T-cell (primary cell): ENCODE measurements around the gene ANO10. TPM values are rescaled to one million over a fixed set of nuclear protein-coding genes. Genes with fewer than 3 reads are reported as not detected.
"Not testable (repeated sequence)": the region's sequence is repeated elsewhere in the genome, so short reads cannot be mapped to it uniquely, and the experiment has no call there.

ENCODE experiments used
- ATAC-seq, 4 experiments: fragments of 200-7000 bp in 3 of 4; fragments of 150-1000 bp in 1 of 4; cut with Tn5 transposase; replicated peaks in 1 of 4; 1 replicate in 3 of 4; 2 replicates in 1 of 4; pipeline ENCODE4 v1.10.0; 2021; ENCODE audit warnings: moderate library complexity in 3 of 4, mild to moderate bottlenecking in 2 of 4, moderate number of reproducible peaks in 1 of 4
- CTCF ChIA-PET, 2 donors: fragments of 300-600 bp; sonication (Branson Sonifier 250); formaldehyde crosslinking; loops; one replicate each; lab custom pipeline; 2022; ENCODE audit warnings: antibody characterized with exemption in 2 of 2; lab: Charles Lee
- POLR2A ChIA-PET, 2 donors: fragments of 300-600 bp; sonication (Branson Sonifier 250); formaldehyde crosslinking; loops; one replicate each; lab custom pipeline; 2022; ENCODE audit warnings: antibody characterized with exemption in 2 of 2; lab: Charles Lee
- DNase-seq, 35 experiments: peaks; one replicate each; pipeline versions ENCODE4 v3.0.0 to v3.0.0-alpha.2; 2013 to 2023
- H3K27ac ChIP-seq: one replicate; pipeline ENCODE4 v1.5.1; 2013; ENCODE audit warnings: low read length
- H3K27me3 ChIP-seq, 2 experiments: replicated peaks in 1 of 2; 1 replicate in 1 of 2; 2 replicates in 1 of 2; pipeline versions ENCODE4 v1.6.1 to v1.7.0; 2013; ENCODE audit warnings: low read length in 1 of 2, mixed read lengths in 1 of 2; ENCODE audit not compliant: control insufficient read depth in 2 of 2, insufficient read depth in 2 of 2; ENCODE audit errors: extremely low read depth in 1 of 2
- H3K36me3 ChIP-seq, 2 donors: 1 replicate in 1 of 2; 2 replicates in 1 of 2; pipeline versions ENCODE4 v1.6.1 to v1.7.0; 2013; ENCODE audit warnings: low read length in 1 of 2; ENCODE audit not compliant: control insufficient read depth in 2 of 2, insufficient read depth in 1 of 2; ENCODE audit errors: extremely low read depth in 1 of 2
- H3K4me1 ChIP-seq, 2 experiments: 1 replicate in 1 of 2; 2 replicates in 1 of 2; pipeline versions ENCODE4 v1.6.1 to v1.7.0; 2013; ENCODE audit warnings: low read length in 2 of 2, mixed read lengths in 1 of 2; ENCODE audit not compliant: insufficient read depth in 2 of 2, control insufficient read depth in 1 of 2; ENCODE audit errors: extremely low read depth in 1 of 2
- H3K4me3 ChIP-seq, 2 donors: 1 replicate in 1 of 2; 2 replicates in 1 of 2; pipeline versions ENCODE4 v1.5.1 to v1.7.0; 2013; ENCODE audit warnings: mild to moderate bottlenecking in 2 of 2, low read length in 1 of 2, moderate library complexity in 1 of 2; ENCODE audit not compliant: control insufficient read depth in 1 of 2; ENCODE audit errors: extremely low read depth in 1 of 2
- H3K9me3 ChIP-seq: 2 replicates; pipeline ENCODE4 v1.7.0; 2013
- H3K27ac Mint-ChIP-seq, 2 donors: one replicate each; pipeline ENCODE4 v1.8.0; 2020 to 2021; ENCODE audit warnings: mild to moderate bottlenecking in 2 of 2, mixed read lengths in 2 of 2
- H3K27me3 Mint-ChIP-seq, 2 donors: one replicate each; pipeline ENCODE4 v1.8.0; 2021 to 2022; ENCODE audit warnings: mixed read lengths in 2 of 2
- H3K36me3 Mint-ChIP-seq: one replicate; pipeline ENCODE4 v1.8.0; 2021; ENCODE audit warnings: mixed read lengths
- H3K4me1 Mint-ChIP-seq, 3 donors: one replicate each; pipeline ENCODE4 v1.8.0; 2020 to 2022; ENCODE audit warnings: mixed read lengths in 3 of 3, mild to moderate bottlenecking in 1 of 3
- H3K4me3 Mint-ChIP-seq, 3 donors: one replicate each; pipeline ENCODE4 v1.8.0; 2020 to 2022; ENCODE audit warnings: mild to moderate bottlenecking in 3 of 3, mixed read lengths in 3 of 3, moderate library complexity in 3 of 3
- H3K9me3 Mint-ChIP-seq, 3 donors: one replicate each; pipeline ENCODE4 v1.8.0; 2020 to 2022; ENCODE audit warnings: mixed read lengths in 3 of 3
- WGBS: methylation state at CpG from one replicate; pipeline ENCODE4 v1.1.5; 2013; ENCODE audit warnings: missing lambda C conversion rate; ENCODE audit not compliant: insufficient coverage; 5-methylcytosine and 5-hydroxymethylcytosine counted together
- total RNA-seq, 35 experiments: library from RNA in 6 of 35; stranded (reverse) in 6 of 35; fragments of 120-200 nt in 1 of 35; gene quantifications; one replicate each; pipeline versions ENCODE4 v1.2.1 to v1.2.4 and lab custom pipeline; 2013 to 2026

Gene ANO10
- total RNA-seq, 5 donors from 2014 or later (not counting 1 experiment from before 2014, with no cell fraction given) = 8.4 to 12.3 (median 9.4) TPM

GRCh38 chr3:43503067-43503728 is 118.6 kb downstream of the ANO10 start:
- Mint-ChIP-seq H3K4me3 (no peak overlapping the region), H3K27ac (peak overlapping the region in 1 of 2 donors; percentile 56), H3K4me1 (peaks cover 48 to 56% (median 54%) of the 10 kb centered on the region in 3 donors), H3K36me3 (no peaks in the 10 kb centered on the region), H3K9me3 (no peaks in the 10 kb centered on the region), H3K27me3 (no peaks in the 10 kb centered on the region)
- Histone ChIP-seq H3K27ac (no peak overlapping the region), H3K4me1 (peaks cover 13 to 31% of the 10 kb centered on the region in 2 experiments), H3K36me3 (no peaks in the 10 kb centered on the region), H3K27me3 (no peaks in the 10 kb centered on the region), H3K9me3 (no peaks in the 10 kb centered on the region), H3K4me3 (no peak overlapping the region)
- ATAC-seq (peak; percentile 57 to 60 (median 58)), DNase-seq (peak in 1 of 35 experiments; percentile 68)
- no CpG with 5 or more reads among the region's 2 CpGs for WGBS
- CTCF ChIA-PET = interaction anchor here (0.6 to 4.8 kb wide), 16 partner anchors 28 to 542 kb away, joined by 3 to 51 read pairs (median 5); partner anchors contain the start of gene SNRK (in 1 of the 2)
- POLR2A ChIA-PET = no interaction called here

GRCh38 chr3:43499256-43499655 is 122.6 kb downstream of the ANO10 start:
- ATAC-seq = peak in 3 of 4 experiments; percentile 39 to 48 (median 45)
- Mint-ChIP-seq H3K36me3 (no peaks in the 10 kb centered on the region), H3K9me3 (no peaks in the 10 kb centered on the region), H3K27me3 (no peaks in the 10 kb centered on the region), H3K4me1 (peaks cover 52 to 64% (median 60%) of the 10 kb centered on the region in 3 donors), H3K27ac (peak overlapping the region; percentile 14 to 59), H3K4me3 (peak overlapping the region in 1 of 3 donors; percentile 15)
- DNase-seq = no peak
- POLR2A ChIA-PET = no interaction called here
- H3K27me3 ChIP-seq = no peaks in the 10 kb centered on the region
- peaks cover 13 to 31% of the 10 kb centered on the region in 2 experiments for H3K4me1 ChIP-seq
- CTCF ChIA-PET = no interaction called here
- H3K27ac ChIP-seq = no peak overlapping the region
- H3K4me3 ChIP-seq = no peak overlapping the region
- H3K36me3 ChIP-seq = no peaks in the 10 kb centered on the region
- no CpG with 5 or more reads among the region's 1 CpG for WGBS
- no peaks in the 10 kb centered on the region for H3K9me3 ChIP-seq

DNA sequence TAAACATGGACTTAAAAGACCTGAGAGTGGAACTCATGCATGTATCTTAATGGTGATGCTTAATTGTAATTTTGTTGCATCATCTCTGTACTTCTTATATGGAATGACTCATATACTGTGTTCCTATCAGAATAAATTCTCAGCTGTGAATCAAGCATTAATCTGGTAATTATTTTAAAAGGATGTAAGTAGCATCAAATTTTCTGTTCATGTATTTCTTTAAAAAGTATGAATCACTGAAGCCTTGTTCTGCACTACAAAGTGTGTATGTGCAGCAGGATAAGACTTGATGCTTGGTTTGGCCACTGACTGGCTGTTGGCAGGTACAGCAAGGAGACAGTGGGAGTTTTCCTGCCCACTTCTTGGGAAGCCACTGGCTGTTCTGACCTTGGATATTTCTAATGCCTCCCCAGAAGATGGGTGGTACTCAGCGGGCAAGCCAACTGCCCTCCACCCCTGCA is 123.9 kb downstream of the ANO10 start:
- H3K27ac ChIP-seq = no peak overlapping the region
- no peak overlapping the region for H3K4me3 Mint-ChIP-seq
- H3K27ac Mint-ChIP-seq = peak overlapping the region in 1 of 2 donors; percentile 82
- H3K36me3 Mint-ChIP-seq = no peaks in the 10 kb centered on the region
- H3K36me3 ChIP-seq = no peaks in the 10 kb centered on the region
- DNase-seq (no peak), ATAC-seq (peak in 1 of 4 experiments; percentile 42)
- no peaks in the 10 kb centered on the region for H3K27me3 Mint-ChIP-seq
- H3K27me3 ChIP-seq = no peaks in the 10 kb centered on the region
- peaks cover 13 to 29% of the 10 kb centered on the region in 2 experiments for H3K4me1 ChIP-seq
- ChIA-PET POLR2A (no interaction called here), CTCF (no interaction called here)
- no CpG with 5 or more reads among the region's 1 CpG for WGBS
- peaks cover 47 to 59% (median 56%) of the 10 kb centered on the region in 3 donors for H3K4me1 Mint-ChIP-seq
- H3K9me3 Mint-ChIP-seq = no peaks in the 10 kb centered on the region
- no peak overlapping the region for H3K4me3 ChIP-seq
- no peaks in the 10 kb centered on the region for H3K9me3 ChIP-seq

GRCh38 chr3:43497422-43497821 is 124.4 kb downstream of the ANO10 start:
- Mint-ChIP-seq H3K4me1 (peaks cover 42 to 54% (median 51%) of the 10 kb centered on the region in 3 donors), H3K9me3 (no peaks in the 10 kb centered on the region), H3K36me3 (no peaks in the 10 kb centered on the region), H3K27ac (peak overlapping the region; percentile 29 to 80), H3K4me3 (no peak overlapping the region), H3K27me3 (no peaks in the 10 kb centered on the region)
- ChIA-PET POLR2A (no interaction called here), CTCF (no interaction called here)
- Histone ChIP-seq H3K4me3 (no peak overlapping the region), H3K27ac (no peak overlapping the region), H3K4me1 (peaks cover 12 to 25% of the 10 kb centered on the region in 2 experiments), H3K9me3 (no peaks in the 10 kb centered on the region), H3K27me3 (no peaks in the 10 kb centered on the region), H3K36me3 (no peaks in the 10 kb centered on the region)
- DNase-seq = no peak
- ATAC-seq = no peak

- H3K36me3 ChIP-seq = no peaks in the 10 kb centered on the region
- ChIA-PET POLR2A (no interaction called here), CTCF (no interaction called here)
- H3K4me3 Mint-ChIP-seq = no peak overlapping the region
- H3K4me1 Mint-ChIP-seq = peaks cover 43 to 54% (median 49%) of the 10 kb centered on the region in 3 donors
- H3K27me3 ChIP-seq = no peaks in the 10 kb centered on the region
- H3K4me1 ChIP-seq = peaks cover 8 to 21% of the 10 kb centered on the region in 2 experiments
- no peak overlapping the region for H3K27ac ChIP-seq
- H3K9me3 Mint-ChIP-seq = no peaks in the 10 kb centered on the region
- peak overlapping the region; percentile 29 to 80 for H3K27ac Mint-ChIP-seq
- no peak overlapping the region for H3K4me3 ChIP-seq
- WGBS = no CpG with 5 or more reads among the region's 3 CpGs
- H3K36me3 Mint-ChIP-seq = no peaks in the 10 kb centered on the region
- DNase-seq = no peak
- no peak for ATAC-seq
- no peaks in the 10 kb centered on the region for H3K27me3 Mint-ChIP-seq
- H3K9me3 ChIP-seq = no peaks in the 10 kb centered on the region
Observed at GRCh38 chr3:43496740-43497375, 125.0 kb downstream of the ANO10 start.

DNA sequence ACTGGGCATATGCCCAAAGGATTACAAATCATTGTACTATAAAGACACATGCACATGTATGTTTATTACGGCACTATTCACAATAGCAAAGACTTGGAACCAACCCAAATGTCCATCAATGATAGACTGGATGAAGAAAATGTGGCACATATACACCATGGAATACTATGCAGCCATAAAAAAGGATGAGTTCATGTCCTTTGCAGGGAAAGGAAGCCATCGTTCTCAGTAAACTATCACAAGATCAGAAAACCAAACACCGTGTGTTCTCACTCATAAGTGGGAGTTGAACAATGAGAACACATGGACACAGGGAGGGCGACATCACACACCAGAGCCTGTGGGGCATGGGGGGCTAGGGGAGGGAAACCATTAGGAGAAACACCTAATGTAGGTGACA is 128.9 kb downstream of the ANO10 start:
- H3K4me1 ChIP-seq, H3K27ac Mint-ChIP-seq, H3K4me3 ChIP-seq, H3K4me3 Mint-ChIP-seq, H3K9me3 ChIP-seq, DNase-seq, H3K27me3 ChIP-seq, H3K27ac ChIP-seq, H3K36me3 ChIP-seq, H3K9me3 Mint-ChIP-seq, ATAC-seq, H3K36me3 Mint-ChIP-seq, H3K27me3 Mint-ChIP-seq: not testable (repeated sequence)
- ChIA-PET CTCF (interaction anchor here in 1 of 2 donors (1.2 kb wide), 1 partner anchor 9 kb away, joined by 4 read pairs; no protein-coding TSS in a partner anchor), POLR2A (interaction anchor here in 1 of 2 donors (1.2 kb wide), 1 partner anchor 25 kb away, joined by 3 read pairs; no protein-coding TSS in a partner anchor)
- no CpG with 5 or more reads among the region's 4 CpGs for WGBS
- H3K4me1 Mint-ChIP-seq = peaks cover 24 to 28% (median 28%) of the 10 kb centered on the region in 3 donors
